ENCODE data around the gene MEIS2.

The MEIS2 gene

DNA sequence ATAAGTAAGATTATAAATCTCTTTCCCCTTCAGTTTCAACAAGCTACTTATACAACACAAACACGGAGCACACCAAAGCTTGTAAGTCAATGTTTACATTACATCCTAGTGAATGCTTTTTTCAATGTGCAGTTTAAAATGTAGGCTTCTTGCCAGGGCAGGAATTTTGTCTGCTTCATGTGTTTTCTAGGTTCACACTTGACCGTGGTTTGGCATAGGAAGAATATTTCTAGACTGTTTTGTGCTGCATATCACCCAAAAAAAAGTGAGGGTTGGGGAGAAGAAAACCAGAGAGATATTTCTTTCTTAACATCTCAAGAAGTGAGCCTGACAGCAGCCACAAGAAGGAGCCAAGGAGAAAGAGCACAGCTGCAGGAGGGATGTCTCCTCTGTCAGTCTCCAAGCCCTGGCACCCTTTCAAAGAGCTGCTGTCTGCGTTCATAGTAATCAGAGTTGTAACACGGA is 255.8 kb downstream of the MEIS2 start:
- no peak for DNase-seq (ENCODE audit: extremely low read depth, insufficient read length)
- TF ChIP-seq, protein P1, sequence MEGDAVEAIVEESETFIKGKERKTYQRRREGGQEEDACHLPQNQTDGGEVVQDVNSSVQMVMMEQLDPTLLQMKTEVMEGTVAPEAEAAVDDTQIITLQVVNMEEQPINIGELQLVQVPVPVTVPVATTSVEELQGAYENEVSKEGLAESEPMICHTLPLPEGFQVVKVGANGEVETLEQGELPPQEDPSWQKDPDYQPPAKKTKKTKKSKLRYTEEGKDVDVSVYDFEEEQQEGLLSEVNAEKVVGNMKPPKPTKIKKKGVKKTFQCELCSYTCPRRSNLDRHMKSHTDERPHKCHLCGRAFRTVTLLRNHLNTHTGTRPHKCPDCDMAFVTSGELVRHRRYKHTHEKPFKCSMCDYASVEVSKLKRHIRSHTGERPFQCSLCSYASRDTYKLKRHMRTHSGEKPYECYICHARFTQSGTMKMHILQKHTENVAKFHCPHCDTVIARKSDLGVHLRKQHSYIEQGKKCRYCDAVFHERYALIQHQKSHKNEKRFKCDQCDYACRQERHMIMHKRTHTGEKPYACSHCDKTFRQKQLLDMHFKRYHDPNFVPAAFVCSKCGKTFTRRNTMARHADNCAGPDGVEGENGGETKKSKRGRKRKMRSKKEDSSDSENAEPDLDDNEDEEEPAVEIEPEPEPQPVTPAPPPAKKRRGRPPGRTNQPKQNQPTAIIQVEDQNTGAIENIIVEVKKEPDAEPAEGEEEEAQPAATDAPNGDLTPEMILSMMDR (IDR thresholded peaks at IDR 0.05; ENCODE audit: insufficient read depth, low read length, poor library complexity, severe bottlenecking) = no peak
- Histone ChIP-seq H3K36me3 (ENCODE audit: control insufficient read depth, insufficient read depth, low read length) (no peaks in the 10 kb centered on the region), H3K27me3 (replicated peaks; ENCODE audit: control insufficient read depth, insufficient read depth, low read length) (no peaks in the 10 kb centered on the region; the same call in 1 of the 2 replicates), H3K4me3 (replicated peaks; ENCODE audit: low read depth, low read length) (no peak overlapping the region)

DNA sequence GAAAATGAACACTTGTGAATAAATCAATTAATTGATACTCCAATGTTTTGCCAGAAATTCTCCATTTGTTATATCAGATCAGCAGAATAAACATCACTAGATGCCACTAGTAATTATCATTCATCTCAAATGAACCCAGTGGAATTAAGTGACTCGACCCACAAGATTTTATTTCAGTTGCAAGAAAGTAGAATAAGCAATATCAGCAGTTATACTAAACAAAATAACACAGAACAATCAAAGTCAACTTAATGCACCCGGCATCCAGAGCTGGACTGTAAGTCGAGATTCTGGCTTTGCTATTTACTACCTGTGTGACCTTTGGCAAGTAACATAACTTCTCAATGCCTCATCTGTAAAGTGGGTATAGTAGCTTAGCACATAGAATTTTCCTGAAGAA is 256.5 kb downstream of the MEIS2 start:
- TF ChIP-seq, protein P1 (IDR thresholded peaks at IDR 0.05; ENCODE audit: insufficient read depth, low read length, poor library complexity, severe bottlenecking) = no peak
- DNase-seq (ENCODE audit: extremely low read depth, insufficient read length) = no peak
- Histone ChIP-seq H3K36me3 (ENCODE audit: control insufficient read depth, insufficient read depth, low read length) (no peaks in the 10 kb centered on the region), H3K27me3 (replicated peaks; ENCODE audit: control insufficient read depth, insufficient read depth, low read length) (no peaks in the 10 kb centered on the region; the same call in 1 of the 2 replicates), H3K4me3 (replicated peaks; ENCODE audit: low read depth, low read length) (no peak overlapping the region)

DNA sequence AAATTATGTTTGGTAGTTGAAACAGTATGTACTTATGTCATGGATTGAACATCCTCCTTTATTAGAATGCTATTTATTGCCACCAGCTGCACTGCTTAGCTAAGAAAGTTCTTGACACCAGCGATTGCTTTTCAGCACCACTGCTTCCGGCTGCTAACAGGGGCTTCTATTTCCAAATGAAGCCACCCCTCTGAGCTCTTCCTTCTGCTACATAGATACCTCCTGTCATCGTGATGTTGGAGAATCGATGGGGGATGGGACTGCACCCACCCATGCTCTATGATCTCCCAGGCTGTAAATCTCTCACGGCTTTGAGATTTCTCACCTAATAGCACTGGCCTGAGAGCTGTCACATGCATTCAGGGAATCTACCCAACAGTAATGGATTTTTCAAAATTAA is 259.2 kb downstream of the MEIS2 start:
- no peak overlapping the region for H3K4me3 ChIP-seq (replicated peaks; ENCODE audit: low read depth, low read length)
- no peak for DNase-seq (ENCODE audit: extremely low read depth, insufficient read length)
- TF ChIP-seq, protein P1 (IDR thresholded peaks at IDR 0.05; ENCODE audit: insufficient read depth, low read length, poor library complexity, severe bottlenecking) = no peak
- H3K27me3 ChIP-seq (replicated peaks; ENCODE audit: control insufficient read depth, insufficient read depth, low read length) = no peaks in the 10 kb centered on the region; the same call in 1 of the 2 replicates
- no peaks in the 10 kb centered on the region for H3K36me3 ChIP-seq (ENCODE audit: control insufficient read depth, insufficient read depth, low read length)

All from GM06990 (cell line).